HepG2 (cell line): ENCODE data around the gene OPA3. TPM values are rescaled to one million over a fixed set of nuclear protein-coding genes. Genes with fewer than 3 reads are reported as not detected.

ENCODE experiments used
- CCDC6 ChIP-seq: sonication (generic); formaldehyde crosslinking; IDR thresholded peaks from 2 replicates; pipeline ENCODE4 v1.8.1; 2022; ENCODE audit warnings: mild to moderate bottlenecking, missing genetic modification reagents, moderate library complexity
- FOXK1 ChIP-seq: sonication (generic); formaldehyde crosslinking; IDR thresholded peaks from 2 replicates; pipeline ENCODE4 v1.4.0; 2020; ENCODE audit warnings: low read depth, missing genetic modification reagents, borderline replicate concordance
- SP5 ChIP-seq: IDR thresholded peaks from 2 replicates; pipeline ENCODE4 v1.6.1; 2016; ENCODE audit warnings: low read depth, borderline replicate concordance
- TAF1 ChIP-seq: sonication (generic); formaldehyde crosslinking; IDR thresholded peaks from 2 replicates; pipeline ENCODE4 v1.4.0; 2020; ENCODE audit warnings: missing genetic modification reagents
- TOPORS ChIP-seq: sonication (generic); formaldehyde crosslinking; IDR thresholded peaks from 2 replicates; pipeline ENCODE4 v1.8.0; 2023; ENCODE audit warnings: mild to moderate bottlenecking, missing genetic modification reagents
- ZFY ChIP-seq: sonication (generic); formaldehyde crosslinking; IDR thresholded peaks from 2 replicates; pipeline ENCODE4 v1.4.0; 2020; ENCODE audit warnings: missing genetic modification reagents
- polyA plus RNA-seq, 8 experiments: library from polyadenylated mRNA; depleted of rRNA in 3 of 8; stranded (reverse) in 7 of 8; unstranded in 1 of 8; fragments of >200 nt; fragmentation: Illumina TruSeq in 4 of 8; extraction: Trizol in 4 of 8; gene quantifications; 2 replicates each; pipeline versions ENCODE4 v1.2.1 to v1.2.3, GENCODE V29; 2011 to 2016; ENCODE audit warnings: low read depth in 4 of 8, missing spikeins in 1 of 8, mixed read lengths in 1 of 8; ENCODE audit not compliant: insufficient read depth in 1 of 8
- total RNA-seq, 5 experiments: library from RNA; depleted of rRNA; stranded (reverse); fragments of >200 nt; fragmentation: Illumina TruSeq; extraction: Trizol; gene quantifications; 2 replicates each; pipeline ENCODE4 v1.2.3, GENCODE V29; 2016; ENCODE audit warnings: low read depth in 1 of 5
- TF ChIP-seq, protein P1 (sequence below): sonication (generic); formaldehyde crosslinking; IDR thresholded peaks from 2 replicates; pipeline ENCODE4 v1.4.0; 2020; ENCODE audit warnings: missing genetic modification reagents, mild to moderate bottlenecking, borderline replicate concordance
- TF ChIP-seq, protein P2 (sequence below): sonication (generic); formaldehyde crosslinking; IDR thresholded peaks from 2 replicates; pipeline ENCODE4 v1.5.1; 2020; ENCODE audit warnings: missing genetic modification reagents, mild to moderate bottlenecking, borderline replicate concordance
- TF ChIP-seq, protein P3 (sequence below): sonication (generic); formaldehyde crosslinking; IDR thresholded peaks from 2 replicates; pipeline ENCODE4; 2020; ENCODE audit warnings: missing genetic modification reagents, mild to moderate bottlenecking, borderline replicate concordance
- TF ChIP-seq, protein P4 (sequence below), 2 experiments: sonication (generic) in 1 of 2; formaldehyde crosslinking in 1 of 2; IDR thresholded peaks; 2 replicates each; pipeline versions ENCODE4 v1.4.0 to v1.6.1; 2018 to 2020; ENCODE audit warnings: missing genetic modification reagents in 2 of 2, borderline replicate concordance in 1 of 2, low read depth in 1 of 2, mild to moderate bottlenecking in 1 of 2, missing biosample characterization in 1 of 2
- TF ChIP-seq, protein P5 (sequence below): sonication (generic); formaldehyde crosslinking; IDR thresholded peaks from 2 replicates; pipeline ENCODE4 v1.5.1; 2020; ENCODE audit warnings: mild to moderate bottlenecking, moderate library complexity, missing genetic modification reagents
- TF ChIP-seq, protein P6 (sequence below): sonication (generic); formaldehyde crosslinking; IDR thresholded peaks from 2 replicates; pipeline ENCODE4 v1.5.0; 2020; ENCODE audit warnings: mild to moderate bottlenecking, missing genetic modification reagents

OPA3 gene
- total and polyA plus RNA-seq, 2 of the 13 experiments (the other 11 are each of a cell fraction or from before 2014, with no cell fraction given), result 8.3 to 17.7 TPM

DNA sequence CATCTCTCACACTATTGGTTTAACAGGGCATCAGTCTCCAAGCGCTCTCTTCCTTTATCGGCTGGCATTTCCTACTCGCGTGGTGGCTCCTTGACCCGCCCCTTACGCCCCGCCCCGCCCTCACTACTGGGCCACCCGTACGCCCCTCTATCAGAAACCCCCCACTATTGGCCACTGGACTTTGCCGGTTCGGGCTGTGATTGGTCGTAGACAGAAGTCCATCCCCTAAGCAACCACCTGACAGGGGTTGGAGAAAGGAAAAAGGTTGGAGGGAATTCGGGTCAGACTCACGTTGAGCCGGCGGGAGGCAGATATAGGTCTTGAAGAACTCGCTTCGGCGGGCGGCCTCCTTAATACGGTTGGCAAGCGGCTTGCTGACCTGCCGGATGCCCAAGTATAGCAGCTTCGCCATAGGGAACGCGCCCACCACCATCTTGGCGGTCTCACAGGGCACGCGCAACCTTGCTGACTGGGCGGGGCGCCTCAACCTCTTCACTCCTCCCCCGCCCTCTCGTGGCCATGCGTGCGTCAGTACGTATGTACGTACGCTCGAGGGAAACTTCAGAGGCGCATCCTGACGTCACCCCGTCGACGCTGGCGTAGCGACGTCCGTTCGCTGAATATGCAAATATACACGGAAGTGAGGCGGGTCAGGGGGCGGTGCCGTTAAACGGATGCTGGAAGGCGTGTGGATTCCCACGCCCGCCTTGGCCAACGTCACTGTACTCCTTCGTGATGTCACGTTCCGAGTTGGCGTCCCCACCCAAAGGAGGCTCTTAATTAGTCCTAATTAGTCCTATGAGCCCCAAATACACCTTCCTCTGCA is at the start of gene OPA3 (continued):
- TF ChIP-seq, protein P1, sequence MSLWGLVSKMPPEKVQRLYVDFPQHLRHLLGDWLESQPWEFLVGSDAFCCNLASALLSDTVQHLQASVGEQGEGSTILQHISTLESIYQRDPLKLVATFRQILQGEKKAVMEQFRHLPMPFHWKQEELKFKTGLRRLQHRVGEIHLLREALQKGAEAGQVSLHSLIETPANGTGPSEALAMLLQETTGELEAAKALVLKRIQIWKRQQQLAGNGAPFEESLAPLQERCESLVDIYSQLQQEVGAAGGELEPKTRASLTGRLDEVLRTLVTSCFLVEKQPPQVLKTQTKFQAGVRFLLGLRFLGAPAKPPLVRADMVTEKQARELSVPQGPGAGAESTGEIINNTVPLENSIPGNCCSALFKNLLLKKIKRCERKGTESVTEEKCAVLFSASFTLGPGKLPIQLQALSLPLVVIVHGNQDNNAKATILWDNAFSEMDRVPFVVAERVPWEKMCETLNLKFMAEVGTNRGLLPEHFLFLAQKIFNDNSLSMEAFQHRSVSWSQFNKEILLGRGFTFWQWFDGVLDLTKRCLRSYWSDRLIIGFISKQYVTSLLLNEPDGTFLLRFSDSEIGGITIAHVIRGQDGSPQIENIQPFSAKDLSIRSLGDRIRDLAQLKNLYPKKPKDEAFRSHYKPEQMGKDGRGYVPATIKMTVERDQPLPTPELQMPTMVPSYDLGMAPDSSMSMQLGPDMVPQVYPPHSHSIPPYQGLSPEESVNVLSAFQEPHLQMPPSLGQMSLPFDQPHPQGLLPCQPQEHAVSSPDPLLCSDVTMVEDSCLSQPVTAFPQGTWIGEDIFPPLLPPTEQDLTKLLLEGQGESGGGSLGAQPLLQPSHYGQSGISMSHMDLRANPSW, result peak; percentile 45; the same call in 1 of the 2 replicates
- TF ChIP-seq SP5 (CRISPR knock-in tag) (peak; percentile 83), TAF1 (CRISPR knock-in tag) (peak; percentile 85; the same call in 1 of the 2 replicates), ZFY (CRISPR knock-in tag) (peak; percentile 8; the same call in 1 of the 2 replicates), FOXK1 (peak; percentile 84; the same call in 1 of the 2 replicates), CCDC6 (0 out of 2 replicates have a peak, but pooled peaks have one; percentile 65), TOPORS (peak; percentile 43; the same call in 1 of the 2 replicates)
- TF ChIP-seq, protein P2, sequence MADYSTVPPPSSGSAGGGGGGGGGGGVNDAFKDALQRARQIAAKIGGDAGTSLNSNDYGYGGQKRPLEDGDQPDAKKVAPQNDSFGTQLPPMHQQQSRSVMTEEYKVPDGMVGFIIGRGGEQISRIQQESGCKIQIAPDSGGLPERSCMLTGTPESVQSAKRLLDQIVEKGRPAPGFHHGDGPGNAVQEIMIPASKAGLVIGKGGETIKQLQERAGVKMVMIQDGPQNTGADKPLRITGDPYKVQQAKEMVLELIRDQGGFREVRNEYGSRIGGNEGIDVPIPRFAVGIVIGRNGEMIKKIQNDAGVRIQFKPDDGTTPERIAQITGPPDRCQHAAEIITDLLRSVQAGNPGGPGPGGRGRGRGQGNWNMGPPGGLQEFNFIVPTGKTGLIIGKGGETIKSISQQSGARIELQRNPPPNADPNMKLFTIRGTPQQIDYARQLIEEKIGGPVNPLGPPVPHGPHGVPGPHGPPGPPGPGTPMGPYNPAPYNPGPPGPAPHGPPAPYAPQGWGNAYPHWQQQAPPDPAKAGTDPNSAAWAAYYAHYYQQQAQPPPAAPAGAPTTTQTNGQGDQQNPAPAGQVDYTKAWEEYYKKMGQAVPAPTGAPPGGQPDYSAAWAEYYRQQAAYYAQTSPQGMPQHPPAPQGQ (CRISPR knock-in tag), result no peak
- TF ChIP-seq, protein P3, sequence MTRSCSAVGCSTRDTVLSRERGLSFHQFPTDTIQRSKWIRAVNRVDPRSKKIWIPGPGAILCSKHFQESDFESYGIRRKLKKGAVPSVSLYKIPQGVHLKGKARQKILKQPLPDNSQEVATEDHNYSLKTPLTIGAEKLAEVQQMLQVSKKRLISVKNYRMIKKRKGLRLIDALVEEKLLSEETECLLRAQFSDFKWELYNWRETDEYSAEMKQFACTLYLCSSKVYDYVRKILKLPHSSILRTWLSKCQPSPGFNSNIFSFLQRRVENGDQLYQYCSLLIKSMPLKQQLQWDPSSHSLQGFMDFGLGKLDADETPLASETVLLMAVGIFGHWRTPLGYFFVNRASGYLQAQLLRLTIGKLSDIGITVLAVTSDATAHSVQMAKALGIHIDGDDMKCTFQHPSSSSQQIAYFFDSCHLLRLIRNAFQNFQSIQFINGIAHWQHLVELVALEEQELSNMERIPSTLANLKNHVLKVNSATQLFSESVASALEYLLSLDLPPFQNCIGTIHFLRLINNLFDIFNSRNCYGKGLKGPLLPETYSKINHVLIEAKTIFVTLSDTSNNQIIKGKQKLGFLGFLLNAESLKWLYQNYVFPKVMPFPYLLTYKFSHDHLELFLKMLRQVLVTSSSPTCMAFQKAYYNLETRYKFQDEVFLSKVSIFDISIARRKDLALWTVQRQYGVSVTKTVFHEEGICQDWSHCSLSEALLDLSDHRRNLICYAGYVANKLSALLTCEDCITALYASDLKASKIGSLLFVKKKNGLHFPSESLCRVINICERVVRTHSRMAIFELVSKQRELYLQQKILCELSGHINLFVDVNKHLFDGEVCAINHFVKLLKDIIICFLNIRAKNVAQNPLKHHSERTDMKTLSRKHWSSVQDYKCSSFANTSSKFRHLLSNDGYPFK (CRISPR knock-in tag), result peak; percentile 94
- TF ChIP-seq, protein P4, sequence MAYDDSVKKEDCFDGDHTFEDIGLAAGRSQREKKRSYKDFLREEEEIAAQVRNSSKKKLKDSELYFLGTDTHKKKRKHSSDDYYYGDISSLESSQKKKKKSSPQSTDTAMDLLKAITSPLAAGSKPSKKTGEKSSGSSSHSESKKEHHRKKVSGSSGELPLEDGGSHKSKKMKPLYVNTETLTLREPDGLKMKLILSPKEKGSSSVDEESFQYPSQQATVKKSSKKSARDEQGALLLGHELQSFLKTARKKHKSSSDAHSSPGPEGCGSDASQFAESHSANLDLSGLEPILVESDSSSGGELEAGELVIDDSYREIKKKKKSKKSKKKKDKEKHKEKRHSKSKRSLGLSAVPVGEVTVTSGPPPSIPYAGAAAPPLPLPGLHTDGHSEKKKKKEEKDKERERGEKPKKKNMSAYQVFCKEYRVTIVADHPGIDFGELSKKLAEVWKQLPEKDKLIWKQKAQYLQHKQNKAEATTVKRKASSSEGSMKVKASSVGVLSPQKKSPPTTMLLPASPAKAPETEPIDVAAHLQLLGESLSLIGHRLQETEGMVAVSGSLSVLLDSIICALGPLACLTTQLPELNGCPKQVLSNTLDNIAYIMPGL (CRISPR knock-in tag; IDR thresholded peaks at IDR 0.05; ENCODE audit: borderline replicate concordance in 1 of 2, low read depth in 1 of 2), result no peak; a peak in 1 of 4 replicates
- TF ChIP-seq, protein P5, sequence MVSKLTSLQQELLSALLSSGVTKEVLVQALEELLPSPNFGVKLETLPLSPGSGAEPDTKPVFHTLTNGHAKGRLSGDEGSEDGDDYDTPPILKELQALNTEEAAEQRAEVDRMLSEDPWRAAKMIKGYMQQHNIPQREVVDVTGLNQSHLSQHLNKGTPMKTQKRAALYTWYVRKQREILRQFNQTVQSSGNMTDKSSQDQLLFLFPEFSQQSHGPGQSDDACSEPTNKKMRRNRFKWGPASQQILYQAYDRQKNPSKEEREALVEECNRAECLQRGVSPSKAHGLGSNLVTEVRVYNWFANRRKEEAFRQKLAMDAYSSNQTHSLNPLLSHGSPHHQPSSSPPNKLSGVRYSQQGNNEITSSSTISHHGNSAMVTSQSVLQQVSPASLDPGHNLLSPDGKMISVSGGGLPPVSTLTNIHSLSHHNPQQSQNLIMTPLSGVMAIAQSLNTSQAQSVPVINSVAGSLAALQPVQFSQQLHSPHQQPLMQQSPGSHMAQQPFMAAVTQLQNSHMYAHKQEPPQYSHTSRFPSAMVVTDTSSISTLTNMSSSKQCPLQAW (CRISPR knock-in tag), result peak; percentile 61
- TF ChIP-seq, protein P6, sequence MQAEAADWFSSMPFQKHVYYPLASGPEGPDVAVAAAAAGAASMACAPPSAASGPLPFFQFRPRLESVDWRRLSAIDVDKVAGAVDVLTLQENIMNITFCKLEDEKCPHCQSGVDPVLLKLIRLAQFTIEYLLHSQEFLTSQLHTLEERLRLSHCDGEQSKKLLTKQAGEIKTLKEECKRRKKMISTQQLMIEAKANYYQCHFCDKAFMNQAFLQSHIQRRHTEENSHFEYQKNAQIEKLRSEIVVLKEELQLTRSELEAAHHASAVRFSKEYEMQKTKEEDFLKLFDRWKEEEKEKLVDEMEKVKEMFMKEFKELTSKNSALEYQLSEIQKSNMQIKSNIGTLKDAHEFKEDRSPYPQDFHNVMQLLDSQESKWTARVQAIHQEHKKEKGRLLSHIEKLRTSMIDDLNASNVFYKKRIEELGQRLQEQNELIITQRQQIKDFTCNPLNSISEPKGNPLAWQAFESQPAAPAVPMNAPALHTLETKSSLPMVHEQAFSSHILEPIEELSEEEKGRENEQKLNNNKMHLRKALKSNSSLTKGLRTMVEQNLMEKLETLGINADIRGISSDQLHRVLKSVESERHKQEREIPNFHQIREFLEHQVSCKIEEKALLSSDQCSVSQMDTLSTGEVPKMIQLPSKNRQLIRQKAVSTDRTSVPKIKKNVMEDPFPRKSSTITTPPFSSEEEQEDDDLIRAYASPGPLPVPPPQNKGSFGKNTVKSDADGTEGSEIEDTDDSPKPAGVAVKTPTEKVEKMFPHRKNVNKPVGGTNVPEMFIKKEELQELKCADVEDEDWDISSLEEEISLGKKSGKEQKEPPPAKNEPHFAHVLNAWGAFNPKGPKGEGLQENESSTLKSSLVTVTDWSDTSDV (CRISPR knock-in tag), result peak; percentile 68; the same call in 1 of the 2 replicates
